A549 (cell line): ENCODE results near the gene CPZ. TPM values are rescaled to one million over a fixed set of nuclear protein-coding genes. Genes with fewer than 3 reads are reported as not detected.

Experiments
- ATAC-seq, 2 experiments: fragments of 200-7000 bp in 1 of 2; fragments of >200 bp in 1 of 2; cut with Nextera tagmentation in 1 of 2; cut with Tn5 transposase in 1 of 2; 3 replicates each; pipeline versions ENCODE4 v1.8.0 to v1.9.1; 2018 to 2020; ENCODE audit warnings: mild to moderate bottlenecking in 1 of 2, moderate library complexity in 1 of 2
- CTCF ChIA-PET: fragments of 300-600 bp; sonication (Branson Sonifier 250); formaldehyde crosslinking; extraction: SDS; loops from one replicate; lab custom pipeline; 2021; ENCODE audit warnings: antibody characterized with exemption, inconsistent platforms; lab: Yijun Ruan, JAX
- POLR2A ChIA-PET: fragments of 350-600 bp; formaldehyde crosslinking; extraction: SDS; loops from one replicate; lab custom pipeline; 2021; ENCODE audit warnings: antibody characterized with exemption, inconsistent platforms; lab: Yijun Ruan, JAX
- DNase-seq, 2 experiments: peaks; one replicate each; pipeline versions ENCODE4 v3.0.0 to v3.0.0-alpha.2; 2011 to 2016; ENCODE audit warnings: low read depth in 1 of 2, low spot score in 1 of 2
- FAIRE-seq: peaks from 2 replicates; lab custom pipeline; 2011; peaks lifted over from hg19 to GRCh38; lab: Jason Lieb, UNC
- H3K27ac ChIP-seq, 2 experiments: fragments of >200 bp; sonication (Bioruptor Twin); formaldehyde crosslinking; 3 replicates each; pipeline ENCODE4 v1.5.1; 2016 to 2017
- H3K4me1 ChIP-seq: fragments of >200 bp; sonication (Bioruptor Twin); formaldehyde crosslinking; 3 replicates; pipeline ENCODE4 v1.6.1; 2016
- H3K4me2 ChIP-seq: fragments of >200 bp; sonication (Bioruptor Twin); formaldehyde crosslinking; 3 replicates; pipeline ENCODE4 v1.6.1; 2016
- H3K4me3 ChIP-seq: fragments of >200 bp; sonication (Bioruptor Twin); formaldehyde crosslinking; 3 replicates; pipeline ENCODE4 v1.5.1; 2016
- H3K9me3 ChIP-seq: fragments of >200 bp; sonication (Bioruptor Twin); formaldehyde crosslinking; 3 replicates; pipeline ENCODE4 v1.6.1; 2016
- ATOH8 ChIP-seq: fragments of 250-450 bp; sonication (Bioruptor Pico); IDR thresholded peaks from 2 replicates; pipeline ENCODE4 v1.5.0; 2020; ENCODE audit warnings: low read depth, mild to moderate bottlenecking, moderate library complexity
- BCL3 ChIP-seq: fragments of >200 bp; sonication (Bioruptor Twin); formaldehyde crosslinking; IDR thresholded peaks from 3 replicates; pipeline ENCODE4 v1.6.1; 2016
- EHMT2 ChIP-seq: fragments of 200-600 bp; sonication (generic); IDR thresholded peaks from 2 replicates; pipeline ENCODE4 v1.6.1; 2016; ENCODE audit warnings: antibody characterized with exemption, low read depth, mild to moderate bottlenecking, moderate library complexity
- EP300 ChIP-seq, 2 experiments: fragments of >200 bp; sonication (Bioruptor Twin); formaldehyde crosslinking; IDR thresholded peaks; 2 replicates in 1 of 2; 3 replicates in 1 of 2; pipeline ENCODE4 v1.6.1; 2016 to 2017
- FOSB ChIP-seq: fragments of 250-450 bp; sonication (Bioruptor Pico); IDR thresholded peaks from 2 replicates; pipeline ENCODE4 v1.5.0; 2020; ENCODE audit warnings: mild to moderate bottlenecking, moderate library complexity
- FOXS1 ChIP-seq: fragments of 250-450 bp; sonication (Bioruptor Pico); IDR thresholded peaks from 2 replicates; pipeline ENCODE4 v1.5.0; 2020; ENCODE audit warnings: mild to moderate bottlenecking, moderate library complexity
- HOXB5 ChIP-seq: fragments of 250-450 bp; sonication (Bioruptor Pico); IDR thresholded peaks from 2 replicates; pipeline ENCODE4 v1.5.0; 2020; ENCODE audit warnings: mild to moderate bottlenecking, moderate library complexity
- MAZ ChIP-seq: fragments of 150-350 bp; IDR thresholded peaks from 2 replicates; pipeline ENCODE4 v1.6.1; 2014; ENCODE audit warnings: antibody characterized with exemption, low read depth, low read length, borderline replicate concordance
- MYC ChIP-seq: IDR thresholded peaks from 2 replicates; pipeline ENCODE4 v1.6.1; 2012; ENCODE audit warnings: mild to moderate bottlenecking, inconsistent platforms, low read length, improper control_type of control experiment, borderline replicate concordance
- NFE2L2 ChIP-seq: fragments of 150-350 bp; conservative IDR thresholded peaks from 2 replicates; pipeline ENCODE4 v1.6.1; 2014; ENCODE audit warnings: low read length
- NR3C1 ChIP-seq: fragments of >200 bp; sonication (Bioruptor Twin); formaldehyde crosslinking; IDR thresholded peaks from 3 replicates; pipeline ENCODE4 v1.6.1; 2017
- PHF8 ChIP-seq: fragments of 200-600 bp; sonication (generic); IDR thresholded peaks from 2 replicates; pipeline ENCODE4 v1.6.1; 2016; ENCODE audit warnings: low read depth, mild to moderate bottlenecking, antibody characterized with exemption, moderate library complexity, borderline replicate concordance
- RARB ChIP-seq: fragments of 250-450 bp; sonication (Bioruptor Pico); IDR thresholded peaks from 2 replicates; pipeline ENCODE4 v1.8.0; 2021; ENCODE audit warnings: mild to moderate bottlenecking, moderate library complexity
- RFX5 ChIP-seq: fragments of 450-650 bp; IDR thresholded peaks from 2 replicates; pipeline ENCODE4 v1.7.1; 2014; ENCODE audit warnings: antibody characterized with exemption, mild to moderate bottlenecking, moderate library complexity
- RNF2 ChIP-seq: fragments of 200-600 bp; sonication (generic); IDR thresholded peaks from 2 replicates; pipeline ENCODE4 v1.6.1; 2016; ENCODE audit warnings: low read depth, mild to moderate bottlenecking, antibody characterized with exemption, moderate library complexity, borderline replicate concordance
- TP53 ChIP-seq: fragments of 250-450 bp; sonication (Bioruptor Pico); IDR thresholded peaks from 2 replicates; pipeline ENCODE4 v1.5.0; 2021; ENCODE audit warnings: mild to moderate bottlenecking, moderate library complexity
- ZFP36 ChIP-seq: fragments of 450-650 bp; IDR thresholded peaks from 2 replicates; pipeline ENCODE4 v1.6.1; 2014; ENCODE audit warnings: borderline replicate concordance; ENCODE audit not compliant: partially characterized antibody
- WGBS: methylation state at CpG from one replicate; pipeline ENCODE4 v1.1.6; 2017; ENCODE audit errors: missing lambda C conversion rate; 5-methylcytosine and 5-hydroxymethylcytosine counted together
- polyA plus RNA-seq, 4 experiments: library from polyadenylated mRNA; depleted of rRNA in 3 of 4; stranded (reverse); fragments of >200 nt; fragmentation: RNase III in 1 of 4; extraction: RNeasy Plus Mini Kit Qiagen cat#74134 plus additional on column Dnase treatment in 1 of 4; gene quantifications; 2 replicates in 3 of 4; 3 replicates in 1 of 4; pipeline ENCODE4 v1.2.3, GENCODE V29; 2011 to 2017

CPZ gene
- polyA plus RNA-seq, 2 of the 4 experiments (the other 2 are of a cell fraction), result 0.09 to 0.21 TPM

DNA sequence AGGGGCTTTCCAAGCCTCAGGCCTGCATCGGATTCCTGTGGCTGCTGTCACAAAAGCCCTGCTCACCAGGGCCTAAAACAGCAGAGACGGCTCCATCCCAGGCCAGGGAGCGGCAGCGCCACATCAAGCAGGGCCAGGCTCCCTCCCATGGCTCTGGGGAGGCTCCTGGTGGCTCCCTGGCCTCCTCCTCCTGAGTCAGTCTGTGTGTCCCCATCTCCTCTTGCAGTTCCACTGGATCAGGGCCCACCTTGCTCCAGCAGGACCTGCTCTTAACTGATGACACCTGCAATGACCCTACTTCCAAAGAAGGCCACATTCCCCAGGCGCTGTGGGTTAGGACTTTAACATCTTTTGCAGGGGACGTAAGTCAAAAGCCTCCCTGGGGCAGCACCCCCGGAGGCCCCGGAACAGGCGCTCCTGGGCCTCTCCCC, 51.9 kb downstream of the CPZ start (continued):
- TF ChIP-seq ATOH8 (CRISPR knock-in tag), result no peak

- ATAC-seq (no peak), DNase-seq (no peak), FAIRE-seq (no peak)
- 74% methylated on average over 11 of the region's 22 CpGs for WGBS
- no peak overlapping the region for H3K4me2 ChIP-seq
- ChIA-PET POLR2A (no interaction called here), CTCF (interaction anchor here (1.1 kb wide), 1 partner anchor 38 kb away, joined by 3 read pairs; no protein-coding TSS in a partner anchor)
- no peaks in the 10 kb centered on the region for H3K4me1 ChIP-seq
- no peaks in the 10 kb centered on the region for H3K9me3 ChIP-seq
- H3K4me3 ChIP-seq, result no peak overlapping the region
- no peak overlapping the region for H3K27ac ChIP-seq
- TF ChIP-seq FOSB (CRISPR knock-in tag) (no peak), MAZ (no peak)
Measured at GRCh38 chr4:8644966-8645752, 52.6 kb downstream of the CPZ start.

DNA sequence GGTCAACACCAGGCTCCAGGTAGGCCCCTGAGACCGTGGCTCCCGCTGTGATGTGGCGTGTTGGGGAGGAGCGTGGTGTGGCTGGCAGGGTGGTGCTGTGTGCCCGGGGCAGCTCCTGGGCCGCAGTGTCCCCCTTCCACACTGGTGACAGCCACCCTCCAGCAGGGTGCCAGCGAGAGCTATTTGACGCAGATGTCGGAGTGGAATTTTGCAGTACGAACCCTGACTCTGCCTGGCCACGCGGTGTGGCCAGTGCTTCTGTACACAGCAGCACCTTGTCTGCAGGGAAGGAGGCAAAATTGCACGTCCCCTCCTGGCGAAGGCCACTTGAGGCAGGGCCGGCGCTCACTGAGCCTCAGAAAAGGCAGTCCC, 53.2 kb downstream of the CPZ start:
- ChIA-PET POLR2A (no interaction called here), CTCF (interaction anchor here (1.1 kb wide), 1 partner anchor 38 kb away, joined by 3 read pairs; no protein-coding TSS in a partner anchor)
- Histone ChIP-seq H3K9me3 (no peaks in the 10 kb centered on the region), H3K27ac (no peak overlapping the region), H3K4me1 (no peaks in the 10 kb centered on the region)
- 76% methylated on average over 11 of the region's 16 CpGs for WGBS
- TF ChIP-seq ATOH8 (CRISPR knock-in tag) (no peak), RFX5 (no peak)
- TF ChIP-seq, all 56 proteins: peak for 0
- Histone ChIP-seq H3K4me2 (no peak overlapping the region), H3K4me3 (no peak overlapping the region)
- DNase-seq (no peak), FAIRE-seq (no peak), ATAC-seq (no peak)

GRCh38 chr4:8646296-8647093, 53.9 kb downstream of the CPZ start:
- Histone ChIP-seq H3K4me1 (no peaks in the 10 kb centered on the region), H3K9me3 (no peaks in the 10 kb centered on the region), H3K4me2 (no peak overlapping the region), H3K27ac (no peak overlapping the region), H3K4me3 (no peak overlapping the region)
- TF ChIP-seq ZFP36 (no peak), MAZ (no peak), RFX5 (no peak), FOXS1 (no peak), PHF8 (no peak), NR3C1 (no peak), ATOH8 (CRISPR knock-in tag) (no peak), MYC (no peak), EHMT2 (no peak), BCL3 (no peak), RARB (CRISPR knock-in tag) (no peak), RNF2 (no peak), HOXB5 (CRISPR knock-in tag) (no peak), TP53 (CRISPR knock-in tag) (no peak), EP300 (IDR thresholded peaks at IDR 0.05) (no peak), NFE2L2 (no peak)
- 52% methylated on average over 24 of the region's 36 CpGs for WGBS
- ChIA-PET POLR2A (no interaction called here), CTCF (interaction anchor here (1.1 kb wide), 1 partner anchor 39 kb away, joined by 3 read pairs; no protein-coding TSS in a partner anchor)
- no peak for ATAC-seq
- FAIRE-seq, result no peak
- no peak for DNase-seq
